ENCODE data around the gene S100A10.

S100A10 gene

DNA sequence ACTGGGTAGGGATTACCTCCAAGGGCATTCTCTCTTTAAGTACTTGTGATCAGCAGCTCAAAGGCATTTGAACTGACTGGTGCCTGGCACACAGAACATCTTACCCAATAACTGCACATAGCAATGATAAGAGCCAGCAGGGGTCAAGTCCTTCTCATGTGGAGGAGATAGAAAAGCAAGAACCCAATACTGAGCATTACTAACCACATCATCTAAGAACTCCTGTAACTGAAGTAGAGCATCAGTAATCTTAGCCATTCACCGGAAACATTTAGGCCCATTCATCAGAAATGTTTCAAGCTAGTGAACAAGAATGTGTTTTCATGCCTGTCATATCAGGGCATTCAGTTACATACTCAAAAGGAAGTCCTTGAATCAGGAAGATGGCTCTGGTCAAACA lies 50.8 kb downstream of the S100A10 start:
- Histone ChIP-seq H3K4me3 (replicated peaks; ENCODE audit: insufficient read depth, low read length) (no peak overlapping the region), H3K27ac (replicated peaks) (no peak overlapping the region), H3K27me3 (ENCODE audit: insufficient read depth, poor library complexity, severe bottlenecking) (no peaks in the 10 kb centered on the region)
- TF ChIP-seq SPI1 (IDR thresholded peaks at IDR 0.05; ENCODE audit: borderline replicate concordance, low read depth) = no peak
- TF ChIP-seq, protein P1, sequence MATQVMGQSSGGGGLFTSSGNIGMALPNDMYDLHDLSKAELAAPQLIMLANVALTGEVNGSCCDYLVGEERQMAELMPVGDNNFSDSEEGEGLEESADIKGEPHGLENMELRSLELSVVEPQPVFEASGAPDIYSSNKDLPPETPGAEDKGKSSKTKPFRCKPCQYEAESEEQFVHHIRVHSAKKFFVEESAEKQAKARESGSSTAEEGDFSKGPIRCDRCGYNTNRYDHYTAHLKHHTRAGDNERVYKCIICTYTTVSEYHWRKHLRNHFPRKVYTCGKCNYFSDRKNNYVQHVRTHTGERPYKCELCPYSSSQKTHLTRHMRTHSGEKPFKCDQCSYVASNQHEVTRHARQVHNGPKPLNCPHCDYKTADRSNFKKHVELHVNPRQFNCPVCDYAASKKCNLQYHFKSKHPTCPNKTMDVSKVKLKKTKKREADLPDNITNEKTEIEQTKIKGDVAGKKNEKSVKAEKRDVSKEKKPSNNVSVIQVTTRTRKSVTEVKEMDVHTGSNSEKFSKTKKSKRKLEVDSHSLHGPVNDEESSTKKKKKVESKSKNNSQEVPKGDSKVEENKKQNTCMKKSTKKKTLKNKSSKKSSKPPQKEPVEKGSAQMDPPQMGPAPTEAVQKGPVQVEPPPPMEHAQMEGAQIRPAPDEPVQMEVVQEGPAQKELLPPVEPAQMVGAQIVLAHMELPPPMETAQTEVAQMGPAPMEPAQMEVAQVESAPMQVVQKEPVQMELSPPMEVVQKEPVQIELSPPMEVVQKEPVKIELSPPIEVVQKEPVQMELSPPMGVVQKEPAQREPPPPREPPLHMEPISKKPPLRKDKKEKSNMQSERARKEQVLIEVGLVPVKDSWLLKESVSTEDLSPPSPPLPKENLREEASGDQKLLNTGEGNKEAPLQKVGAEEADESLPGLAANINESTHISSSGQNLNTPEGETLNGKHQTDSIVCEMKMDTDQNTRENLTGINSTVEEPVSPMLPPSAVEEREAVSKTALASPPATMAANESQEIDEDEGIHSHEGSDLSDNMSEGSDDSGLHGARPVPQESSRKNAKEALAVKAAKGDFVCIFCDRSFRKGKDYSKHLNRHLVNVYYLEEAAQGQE (IDR thresholded peaks at IDR 0.05; ENCODE audit: insufficient replicate concordance, low read depth) = no peak
- TF ChIP-seq, protein P2, sequence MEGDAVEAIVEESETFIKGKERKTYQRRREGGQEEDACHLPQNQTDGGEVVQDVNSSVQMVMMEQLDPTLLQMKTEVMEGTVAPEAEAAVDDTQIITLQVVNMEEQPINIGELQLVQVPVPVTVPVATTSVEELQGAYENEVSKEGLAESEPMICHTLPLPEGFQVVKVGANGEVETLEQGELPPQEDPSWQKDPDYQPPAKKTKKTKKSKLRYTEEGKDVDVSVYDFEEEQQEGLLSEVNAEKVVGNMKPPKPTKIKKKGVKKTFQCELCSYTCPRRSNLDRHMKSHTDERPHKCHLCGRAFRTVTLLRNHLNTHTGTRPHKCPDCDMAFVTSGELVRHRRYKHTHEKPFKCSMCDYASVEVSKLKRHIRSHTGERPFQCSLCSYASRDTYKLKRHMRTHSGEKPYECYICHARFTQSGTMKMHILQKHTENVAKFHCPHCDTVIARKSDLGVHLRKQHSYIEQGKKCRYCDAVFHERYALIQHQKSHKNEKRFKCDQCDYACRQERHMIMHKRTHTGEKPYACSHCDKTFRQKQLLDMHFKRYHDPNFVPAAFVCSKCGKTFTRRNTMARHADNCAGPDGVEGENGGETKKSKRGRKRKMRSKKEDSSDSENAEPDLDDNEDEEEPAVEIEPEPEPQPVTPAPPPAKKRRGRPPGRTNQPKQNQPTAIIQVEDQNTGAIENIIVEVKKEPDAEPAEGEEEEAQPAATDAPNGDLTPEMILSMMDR (IDR thresholded peaks at IDR 0.05; ENCODE audit: insufficient read depth, low read length) = no peak
- no peak for TF ChIP-seq POLR2AphosphoS5 (IDR thresholded peaks at IDR 0.05; ENCODE audit: low read depth)
- DNase-seq (ENCODE audit: low read depth in 1 of 2, low spot score in 1 of 2) = no peak

DNA sequence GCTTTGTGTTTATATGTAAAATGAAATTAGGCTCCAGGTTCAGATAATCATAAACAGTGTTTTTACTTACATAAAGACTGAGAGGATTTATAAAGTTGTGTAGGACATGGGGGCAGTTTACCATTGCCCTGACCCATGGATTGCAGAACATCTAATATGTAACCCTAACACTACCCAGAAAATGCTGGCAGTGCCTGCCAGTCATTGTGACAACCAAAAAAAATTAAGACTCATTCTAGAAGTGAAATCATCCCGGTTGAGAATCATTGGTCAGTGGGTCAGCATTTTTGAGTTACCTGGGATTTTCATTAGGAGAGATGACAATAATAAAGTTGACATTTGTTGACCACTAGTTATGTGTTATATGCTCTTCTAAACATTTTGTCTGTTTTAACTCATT lies 53.1 kb downstream of the S100A10 start:
- no peak overlapping the region for H3K4me3 ChIP-seq (replicated peaks; ENCODE audit: insufficient read depth, low read length)
- no peaks in the 10 kb centered on the region for H3K27me3 ChIP-seq (ENCODE audit: insufficient read depth, poor library complexity, severe bottlenecking)
- TF ChIP-seq, protein P1 (IDR thresholded peaks at IDR 0.05; ENCODE audit: insufficient replicate concordance, low read depth) = no peak
- TF ChIP-seq SPI1 (IDR thresholded peaks at IDR 0.05; ENCODE audit: borderline replicate concordance, low read depth) (no peak), POLR2AphosphoS5 (IDR thresholded peaks at IDR 0.05; ENCODE audit: low read depth) (no peak)
- DNase-seq (ENCODE audit: low read depth in 1 of 2, low spot score in 1 of 2) = no peak
- no peak overlapping the region for H3K27ac ChIP-seq (replicated peaks)

DNA sequence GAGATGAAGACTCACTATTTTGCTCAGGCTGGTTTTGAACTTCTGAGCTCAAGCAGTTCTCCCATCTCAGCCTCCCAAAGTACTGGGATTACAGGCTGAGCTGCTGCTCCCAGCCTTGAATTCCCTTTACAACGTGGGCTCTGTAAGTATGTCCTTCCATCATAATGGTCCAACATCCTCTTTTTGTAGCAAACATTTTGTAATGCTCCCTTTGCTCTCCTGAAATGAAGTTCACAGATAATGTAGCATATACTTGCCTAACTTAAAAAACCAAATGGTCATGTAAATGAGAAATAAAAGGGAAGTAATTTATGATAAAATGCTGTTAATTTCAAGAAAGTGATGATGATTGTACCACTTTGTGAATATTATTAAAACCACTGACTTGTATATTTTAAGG lies 53.9 kb downstream of the S100A10 start:
- Histone ChIP-seq H3K4me3 (replicated peaks; ENCODE audit: insufficient read depth, low read length) (no peak overlapping the region), H3K27ac (replicated peaks) (no peak overlapping the region), H3K27me3 (ENCODE audit: insufficient read depth, poor library complexity, severe bottlenecking) (no peaks in the 10 kb centered on the region)
- DNase-seq (ENCODE audit: low read depth in 1 of 2, low spot score in 1 of 2) = no peak
- TF ChIP-seq POLR2AphosphoS5 (IDR thresholded peaks at IDR 0.05; ENCODE audit: low read depth) (no peak), SPI1 (IDR thresholded peaks at IDR 0.05; ENCODE audit: borderline replicate concordance, low read depth) (no peak), GABPA (IDR thresholded peaks at IDR 0.05; ENCODE audit: low read depth) (no peak)
- TF ChIP-seq, protein P2 (IDR thresholded peaks at IDR 0.05; ENCODE audit: insufficient read depth, low read length) = no peak
- TF ChIP-seq, protein P1 (IDR thresholded peaks at IDR 0.05; ENCODE audit: insufficient replicate concordance, low read depth) = no peak

DNA sequence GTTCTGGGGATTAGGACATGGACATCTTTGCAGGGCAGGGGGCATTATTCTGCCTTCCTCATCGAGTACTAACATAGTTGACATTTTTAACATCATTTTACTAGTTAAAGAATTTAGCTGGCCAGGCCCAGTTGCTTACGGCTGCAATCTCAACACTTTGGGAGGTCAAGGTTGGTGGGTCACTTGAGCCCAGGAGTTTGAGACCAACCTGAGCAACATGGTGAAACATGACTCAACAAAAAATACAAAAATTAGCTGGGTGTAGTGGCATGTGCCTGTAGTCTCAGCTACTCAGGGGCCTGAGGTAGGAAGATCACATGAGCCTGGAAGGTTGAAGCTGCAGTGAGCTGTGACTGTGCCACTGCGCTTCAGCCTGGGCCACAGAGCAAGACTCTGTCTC lies 54.5 kb downstream of the S100A10 start:
- no peak overlapping the region for H3K27ac ChIP-seq (replicated peaks)
- no peak for DNase-seq (ENCODE audit: low read depth in 1 of 2, low spot score in 1 of 2)
- H3K4me3 ChIP-seq (replicated peaks; ENCODE audit: insufficient read depth, low read length) = no peak overlapping the region
- H3K27me3 ChIP-seq (ENCODE audit: insufficient read depth, poor library complexity, severe bottlenecking) = no peaks in the 10 kb centered on the region
- TF ChIP-seq, protein P1 (IDR thresholded peaks at IDR 0.05; ENCODE audit: insufficient replicate concordance, low read depth) = no peak
- TF ChIP-seq, protein P2 (IDR thresholded peaks at IDR 0.05; ENCODE audit: insufficient read depth, low read length) = no peak
- TF ChIP-seq POLR2AphosphoS5 (IDR thresholded peaks at IDR 0.05; ENCODE audit: low read depth) (no peak), GABPA (IDR thresholded peaks at IDR 0.05; ENCODE audit: low read depth) (no peak), SPI1 (IDR thresholded peaks at IDR 0.05; ENCODE audit: borderline replicate concordance, low read depth) (no peak)
